GM19193 (cell line): ENCODE results near the gene SERPINE2.

Source experiments
- POLR2A ChIP-seq: IDR thresholded peaks from 4 replicates; pipeline ENCODE4 v1.6.1; 2011; ENCODE audit not compliant: insufficient read depth, insufficient read length; ENCODE audit errors: extremely low read depth

Gene SERPINE2

GRCh38 chr2:224060783-224061482 is 21.8 kb upstream of the SERPINE2 start:
- TF ChIP-seq POLR2A = no peak

DNA sequence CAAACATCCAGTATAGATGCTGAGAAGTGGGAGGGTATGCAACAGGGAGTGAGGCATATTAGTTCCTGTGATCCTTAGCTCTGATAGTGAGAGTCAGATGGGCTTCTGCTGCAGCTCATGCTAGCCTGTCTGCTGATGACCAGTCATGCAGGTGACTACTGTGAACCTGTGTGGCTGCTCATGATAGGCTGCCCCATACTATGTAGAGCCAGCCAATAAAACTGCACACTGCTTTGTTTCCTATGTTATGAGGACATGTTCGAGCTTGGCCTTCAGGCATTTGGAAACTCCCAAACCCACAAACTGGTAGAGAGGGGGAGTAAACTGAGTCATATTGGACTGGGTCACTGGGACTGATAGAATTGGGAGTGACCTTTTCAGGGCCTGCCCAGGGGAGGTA is 20.1 kb upstream of the SERPINE2 start:
- no peak for TF ChIP-seq POLR2A

- no peak for TF ChIP-seq POLR2A
These were observed 19.1 kb upstream of the SERPINE2 start for GRCh38 chr2:224058048-224058775.

- no peak for TF ChIP-seq POLR2A
These were observed 17.8 kb upstream of the SERPINE2 start for GRCh38 chr2:224056889-224057288.

DNA sequence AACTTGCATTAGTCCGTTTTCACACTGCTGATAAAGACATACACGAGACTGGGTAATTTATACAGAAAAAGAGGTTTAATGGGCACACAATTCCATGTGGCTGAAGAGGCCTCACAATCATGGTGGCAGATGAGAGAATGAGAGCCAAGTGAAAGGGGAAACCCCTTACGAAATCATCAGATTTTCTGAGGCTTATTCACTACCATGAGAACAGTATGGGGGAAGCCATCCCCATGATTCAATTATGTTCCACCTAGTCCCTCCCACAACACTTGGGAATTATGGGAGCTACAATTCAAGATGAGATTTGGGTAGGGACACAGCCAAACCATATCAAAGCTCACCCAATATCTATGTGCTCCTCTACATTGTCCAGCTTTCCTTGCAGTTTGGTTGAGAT is 16.0 kb upstream of the SERPINE2 start:
- TF ChIP-seq POLR2A = no peak

DNA sequence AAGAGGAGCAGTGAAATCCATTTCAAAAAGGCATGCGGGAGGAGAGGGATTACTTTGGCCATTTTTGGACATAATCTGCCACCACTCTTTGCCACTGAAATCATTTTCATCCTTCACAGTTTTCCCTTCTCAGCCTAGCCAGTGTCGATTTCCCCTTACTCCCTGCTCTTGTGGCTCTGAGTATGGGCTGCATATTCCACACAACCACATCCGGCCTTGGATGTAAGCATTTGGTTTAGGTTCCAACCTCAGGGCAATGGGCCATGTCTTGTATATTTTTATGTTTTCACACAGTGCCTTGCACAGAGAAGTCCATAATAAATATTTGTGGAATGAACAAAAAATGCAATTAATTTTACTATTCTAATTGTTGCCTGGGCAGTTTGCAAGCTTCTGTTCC is 7.7 kb upstream of the SERPINE2 start:
- TF ChIP-seq POLR2A = no peak

GRCh38 chr2:224042191-224042696 is 3.2 kb upstream of the SERPINE2 start:
- TF ChIP-seq POLR2A = no peak

DNA sequence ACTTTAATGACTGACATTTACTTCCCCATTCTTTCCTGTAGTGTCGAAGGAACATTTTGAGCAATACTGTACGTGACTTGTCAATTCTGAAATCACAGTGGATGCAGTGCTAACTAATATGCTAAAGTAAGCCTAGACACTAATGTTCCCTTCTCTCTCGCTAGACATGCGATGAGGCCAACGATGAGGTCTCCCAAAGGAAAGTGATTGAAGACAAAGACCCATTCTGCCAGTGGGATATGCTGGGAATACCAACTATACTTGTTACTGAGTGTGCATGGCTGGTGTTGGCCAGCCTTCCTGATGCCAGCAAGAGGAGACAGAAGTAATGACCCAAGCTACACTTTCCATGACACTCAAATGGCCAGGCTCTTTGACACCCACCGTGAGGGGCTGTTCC is 2.5 kb upstream of the SERPINE2 start:
- TF ChIP-seq POLR2A = no peak

GRCh38 chr2:224040753-224041152 is 1.7 kb upstream of the SERPINE2 start:
- TF ChIP-seq POLR2A = no peak

DNA sequence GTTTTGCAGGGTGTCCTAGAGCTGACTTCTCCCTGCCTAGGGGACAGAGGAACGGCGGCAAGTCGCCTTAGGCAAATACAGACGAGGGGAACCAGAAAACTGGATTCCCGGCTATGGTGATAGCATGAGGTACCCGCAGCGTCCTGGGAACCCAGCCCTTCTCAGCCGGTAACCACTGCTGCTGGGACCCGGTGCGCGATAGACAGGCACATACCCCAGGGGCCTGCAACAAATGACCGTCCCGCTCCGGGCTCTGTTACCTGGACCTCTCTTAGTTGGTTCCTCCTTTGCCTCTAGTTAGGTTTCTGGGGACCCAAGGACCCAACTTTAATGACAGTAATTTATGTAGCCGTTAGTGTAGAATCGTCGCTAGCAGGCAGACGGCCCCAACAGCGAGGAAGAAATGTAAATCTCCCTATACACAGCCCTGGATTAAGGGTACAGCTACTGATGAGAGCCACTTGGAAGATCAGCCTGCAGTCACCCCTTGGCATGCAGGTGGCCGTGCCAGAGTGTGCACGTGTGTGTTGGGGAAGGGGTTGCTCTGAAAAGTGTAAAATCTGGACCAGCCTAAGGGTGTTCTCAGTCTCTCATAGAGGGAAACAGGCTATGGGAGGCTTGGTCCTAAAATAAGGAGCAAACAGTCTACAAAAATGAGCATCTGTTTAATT is 819 bp upstream of the SERPINE2 start:
- TF ChIP-seq POLR2A = no peak

DNA sequence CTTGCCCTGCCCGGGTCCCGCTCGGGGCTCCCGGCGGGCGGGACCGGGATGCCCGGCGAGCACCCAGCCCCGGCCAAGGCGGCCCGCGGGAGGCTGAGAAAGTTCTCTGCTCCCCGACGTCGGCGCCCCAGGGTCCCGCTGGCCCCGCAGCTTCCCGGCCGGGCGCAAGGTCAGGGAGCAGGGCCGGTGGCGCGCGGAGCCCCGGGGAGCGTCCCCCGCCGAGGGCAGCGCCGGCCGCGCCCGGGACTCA is 331 bp downstream of the SERPINE2 start:
- TF ChIP-seq POLR2A = no peak

DNA sequence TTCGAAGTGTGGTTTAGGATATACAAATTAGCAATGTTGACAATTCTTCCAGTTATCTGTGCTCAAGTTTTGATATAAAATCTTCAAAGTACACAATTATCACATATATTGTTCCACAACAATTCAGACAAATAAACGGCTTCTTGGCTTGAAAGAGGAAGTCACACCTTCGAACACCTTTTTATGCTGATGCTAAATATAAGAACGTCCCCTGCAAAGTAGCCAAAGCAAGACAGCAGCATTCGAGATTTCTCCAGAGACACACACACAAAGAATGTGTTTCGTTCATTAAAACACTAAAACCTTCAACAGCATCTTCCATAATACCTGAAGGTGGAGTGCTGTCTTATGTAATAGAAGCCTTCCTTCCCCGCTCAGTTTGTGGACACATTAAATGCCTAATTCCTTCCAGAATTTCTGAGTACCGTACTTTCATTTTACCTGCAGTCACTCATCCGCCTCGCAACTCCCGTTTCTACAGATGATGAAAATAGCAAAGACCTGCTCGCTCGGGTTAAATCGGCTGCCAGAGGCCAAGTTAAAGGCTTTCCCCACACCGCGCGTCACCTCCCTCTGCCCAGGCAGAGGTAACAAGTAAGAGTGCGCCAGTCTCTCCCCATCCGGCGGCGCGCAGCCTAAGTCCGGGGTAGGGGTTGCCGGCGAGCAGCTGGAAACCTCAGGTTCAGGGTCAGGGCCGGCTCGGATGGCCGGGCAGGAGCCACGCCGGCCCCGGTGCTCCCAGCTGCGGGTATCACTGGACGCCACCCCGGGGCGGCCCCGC is 847 bp downstream of the SERPINE2 start:
- no peak for TF ChIP-seq POLR2A

- TF ChIP-seq POLR2A = no peak
These were observed 2.2 kb downstream of the SERPINE2 start for GRCh38 chr2:224036731-224037361.

GRCh38 chr2:224034017-224034416 is 5.1 kb downstream of the SERPINE2 start:
- TF ChIP-seq POLR2A = no peak

GRCh38 chr2:224033601-224034000 is 5.5 kb downstream of the SERPINE2 start:
- TF ChIP-seq POLR2A = no peak
